Neural cell (in vitro differentiated cells): ENCODE data around the gene AK8.

Experiments
- EP300 ChIP-seq: fragments of 450-650 bp; conservative IDR thresholded peaks from 2 replicates; pipeline ENCODE4 v1.6.1; 2014; ENCODE audit warnings: antibody characterized with exemption, mild to moderate bottlenecking, moderate library complexity; ENCODE audit not compliant: poor library complexity, severe bottlenecking
- EZH2 ChIP-seq: fragments of 200-600, 300-800 bp; shearing (Covaris generic), sonication (generic); IDR thresholded peaks from 2 replicates; pipeline ENCODE4 v1.6.1; 2014; ENCODE audit warnings: antibody characterized with exemption, low read length, borderline replicate concordance, mild to moderate bottlenecking; ENCODE audit not compliant: insufficient read depth, poor library complexity, severe bottlenecking
- MXI1 ChIP-seq: fragments of 450-650 bp; conservative IDR thresholded peaks from 2 replicates; pipeline ENCODE4 v1.6.1; 2014; ENCODE audit warnings: antibody characterized with exemption, mild to moderate bottlenecking; ENCODE audit not compliant: poor library complexity, severe bottlenecking
- POLR2AphosphoS5 ChIP-seq: IDR thresholded peaks from 2 replicates; pipeline ENCODE4 v1.6.1; 2012
- RAD21 ChIP-seq: fragments of 450-650 bp; conservative IDR thresholded peaks from 2 replicates; pipeline ENCODE4 v1.6.1; 2014; ENCODE audit warnings: antibody characterized with exemption, mild to moderate bottlenecking, moderate library complexity
- SMC3 ChIP-seq: fragments of 450-650 bp; conservative IDR thresholded peaks from 2 replicates; pipeline ENCODE4 v1.6.1; 2014; ENCODE audit warnings: antibody characterized with exemption, mild to moderate bottlenecking, moderate library complexity; ENCODE audit not compliant: poor library complexity
- TAF1 ChIP-seq: IDR thresholded peaks from 2 replicates; pipeline ENCODE4 v1.6.1; 2012; ENCODE audit warnings: low read depth
- TF ChIP-seq, protein P1 (sequence below): fragments of 450-650 bp; IDR thresholded peaks from 2 replicates; pipeline ENCODE4 v1.5.1; 2014; ENCODE audit warnings: antibody characterized with exemption, mild to moderate bottlenecking, moderate library complexity; ENCODE audit not compliant: poor library complexity, severe bottlenecking
- TF ChIP-seq, protein P2 (sequence below): IDR thresholded peaks from 2 replicates; pipeline ENCODE4 v1.6.1; 2012; ENCODE audit warnings: borderline replicate concordance

GRCh38 chr9:132814937-132815336 lies 63.1 kb downstream of the AK8 start:
- TF ChIP-seq, protein P1, sequence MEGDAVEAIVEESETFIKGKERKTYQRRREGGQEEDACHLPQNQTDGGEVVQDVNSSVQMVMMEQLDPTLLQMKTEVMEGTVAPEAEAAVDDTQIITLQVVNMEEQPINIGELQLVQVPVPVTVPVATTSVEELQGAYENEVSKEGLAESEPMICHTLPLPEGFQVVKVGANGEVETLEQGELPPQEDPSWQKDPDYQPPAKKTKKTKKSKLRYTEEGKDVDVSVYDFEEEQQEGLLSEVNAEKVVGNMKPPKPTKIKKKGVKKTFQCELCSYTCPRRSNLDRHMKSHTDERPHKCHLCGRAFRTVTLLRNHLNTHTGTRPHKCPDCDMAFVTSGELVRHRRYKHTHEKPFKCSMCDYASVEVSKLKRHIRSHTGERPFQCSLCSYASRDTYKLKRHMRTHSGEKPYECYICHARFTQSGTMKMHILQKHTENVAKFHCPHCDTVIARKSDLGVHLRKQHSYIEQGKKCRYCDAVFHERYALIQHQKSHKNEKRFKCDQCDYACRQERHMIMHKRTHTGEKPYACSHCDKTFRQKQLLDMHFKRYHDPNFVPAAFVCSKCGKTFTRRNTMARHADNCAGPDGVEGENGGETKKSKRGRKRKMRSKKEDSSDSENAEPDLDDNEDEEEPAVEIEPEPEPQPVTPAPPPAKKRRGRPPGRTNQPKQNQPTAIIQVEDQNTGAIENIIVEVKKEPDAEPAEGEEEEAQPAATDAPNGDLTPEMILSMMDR = no peak
- TF ChIP-seq EZH2 (no peak), POLR2AphosphoS5 (no peak), TAF1 (no peak), RAD21 (no peak), EP300 (no peak), MXI1 (no peak), SMC3 (no peak)
- TF ChIP-seq, protein P2, sequence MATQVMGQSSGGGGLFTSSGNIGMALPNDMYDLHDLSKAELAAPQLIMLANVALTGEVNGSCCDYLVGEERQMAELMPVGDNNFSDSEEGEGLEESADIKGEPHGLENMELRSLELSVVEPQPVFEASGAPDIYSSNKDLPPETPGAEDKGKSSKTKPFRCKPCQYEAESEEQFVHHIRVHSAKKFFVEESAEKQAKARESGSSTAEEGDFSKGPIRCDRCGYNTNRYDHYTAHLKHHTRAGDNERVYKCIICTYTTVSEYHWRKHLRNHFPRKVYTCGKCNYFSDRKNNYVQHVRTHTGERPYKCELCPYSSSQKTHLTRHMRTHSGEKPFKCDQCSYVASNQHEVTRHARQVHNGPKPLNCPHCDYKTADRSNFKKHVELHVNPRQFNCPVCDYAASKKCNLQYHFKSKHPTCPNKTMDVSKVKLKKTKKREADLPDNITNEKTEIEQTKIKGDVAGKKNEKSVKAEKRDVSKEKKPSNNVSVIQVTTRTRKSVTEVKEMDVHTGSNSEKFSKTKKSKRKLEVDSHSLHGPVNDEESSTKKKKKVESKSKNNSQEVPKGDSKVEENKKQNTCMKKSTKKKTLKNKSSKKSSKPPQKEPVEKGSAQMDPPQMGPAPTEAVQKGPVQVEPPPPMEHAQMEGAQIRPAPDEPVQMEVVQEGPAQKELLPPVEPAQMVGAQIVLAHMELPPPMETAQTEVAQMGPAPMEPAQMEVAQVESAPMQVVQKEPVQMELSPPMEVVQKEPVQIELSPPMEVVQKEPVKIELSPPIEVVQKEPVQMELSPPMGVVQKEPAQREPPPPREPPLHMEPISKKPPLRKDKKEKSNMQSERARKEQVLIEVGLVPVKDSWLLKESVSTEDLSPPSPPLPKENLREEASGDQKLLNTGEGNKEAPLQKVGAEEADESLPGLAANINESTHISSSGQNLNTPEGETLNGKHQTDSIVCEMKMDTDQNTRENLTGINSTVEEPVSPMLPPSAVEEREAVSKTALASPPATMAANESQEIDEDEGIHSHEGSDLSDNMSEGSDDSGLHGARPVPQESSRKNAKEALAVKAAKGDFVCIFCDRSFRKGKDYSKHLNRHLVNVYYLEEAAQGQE = no peak
